ENCODE data around the gene BCOR.

Gene BCOR

GRCh38 chrX:40146262-40147125, 48.7 kb upstream of the BCOR start (continued):
- TF ChIP-seq BACH2 (CRISPR knock-in tag; IDR thresholded peaks at IDR 0.05; ENCODE audit: borderline replicate concordance) (no peak), ARNTL (CRISPR knock-in tag; IDR thresholded peaks at IDR 0.05; ENCODE audit: borderline replicate concordance, low read depth) (no peak), ESRRG (CRISPR knock-in tag; IDR thresholded peaks at IDR 0.05) (no peak)

- ATAC-seq, result peak; percentile 46
- TF ChIP-seq TSHZ2 (CRISPR knock-in tag; IDR thresholded peaks at IDR 0.05) (no peak), CREB5 (CRISPR knock-in tag; IDR thresholded peaks at IDR 0.05; ENCODE audit: low read depth) (no peak), RARB (CRISPR knock-in tag; IDR thresholded peaks at IDR 0.05) (no peak), POU6F1 (CRISPR knock-in tag; IDR thresholded peaks at IDR 0.05; ENCODE audit: borderline replicate concordance, low read depth) (no peak), TCF4 (CRISPR knock-in tag; IDR thresholded peaks at IDR 0.05; ENCODE audit: borderline replicate concordance) (no peak), ISL1 (CRISPR knock-in tag; IDR thresholded peaks at IDR 0.05) (no peak), ZNF8 (CRISPR knock-in tag; IDR thresholded peaks at IDR 0.05) (no peak), OSR1 (CRISPR knock-in tag; IDR thresholded peaks at IDR 0.05) (no peak), CSRNP3 (CRISPR knock-in tag; IDR thresholded peaks at IDR 0.05) (no peak)
These were observed 48.1 kb upstream of the BCOR start for GRCh38 chrX:40145923-40146261.

GRCh38 chrX:40145001-40145922, 47.5 kb upstream of the BCOR start:
- ATAC-seq, result peak; percentile 15
- TF ChIP-seq CSDC2 (CRISPR knock-in tag; IDR thresholded peaks at IDR 0.05), result no peak
- no peak for TF ChIP-seq RARB (CRISPR knock-in tag; IDR thresholded peaks at IDR 0.05)
- no peak for TF ChIP-seq PPARA (CRISPR knock-in tag; IDR thresholded peaks at IDR 0.05; ENCODE audit: borderline replicate concordance)
- no peak for TF ChIP-seq CSRNP3 (CRISPR knock-in tag; IDR thresholded peaks at IDR 0.05)
- TF ChIP-seq OSR1 (CRISPR knock-in tag; IDR thresholded peaks at IDR 0.05), result no peak
- TF ChIP-seq CREB5 (CRISPR knock-in tag; IDR thresholded peaks at IDR 0.05; ENCODE audit: low read depth), result no peak
- no peak for TF ChIP-seq ZNF70 (CRISPR knock-in tag; IDR thresholded peaks at IDR 0.05)
- TF ChIP-seq ISL1 (CRISPR knock-in tag; IDR thresholded peaks at IDR 0.05), result no peak
- no peak for TF ChIP-seq BACH2 (CRISPR knock-in tag; IDR thresholded peaks at IDR 0.05; ENCODE audit: borderline replicate concordance)
- TF ChIP-seq ESRRG (CRISPR knock-in tag; IDR thresholded peaks at IDR 0.05), result no peak
- no peak for TF ChIP-seq PATZ1 (CRISPR knock-in tag; IDR thresholded peaks at IDR 0.05; ENCODE audit: borderline replicate concordance)
- TF ChIP-seq ZFP3 (CRISPR knock-in tag; IDR thresholded peaks at IDR 0.05), result no peak

All from SK-N-SH treated with all-trans-retinoic acid at 6 μM for 48 hours (cell line).